Neural cell (in vitro differentiated cells): ENCODE data around the gene NR5A2. TPM values are rescaled to one million over a fixed set of nuclear protein-coding genes. Genes with fewer than 3 reads are reported as not detected.

Experiments used
- H2AFZ ChIP-seq: fragments of 200-600, 300-800 bp; sonication (generic), shearing (Covaris generic); 2 replicates; pipeline ENCODE4 v1.6.0; 2014; ENCODE audit warnings: low read depth, mild to moderate bottlenecking, antibody characterized with exemption, low read length, moderate library complexity
- H3F3A ChIP-seq: fragments of 200-600 bp; shearing (Covaris generic); 2 replicates; pipeline ENCODE4 v1.6.1; 2016; ENCODE audit warnings: mild to moderate bottlenecking, moderate library complexity, mixed read lengths, antibody characterized with exemption, low read length; ENCODE audit not compliant: insufficient read depth, poor library complexity, severe bottlenecking
- H3K27ac ChIP-seq: fragments of 200-600, 300-800 bp; sonication (generic), shearing (Covaris generic); 2 replicates; pipeline ENCODE4 v1.5.1; 2014; ENCODE audit warnings: mild to moderate bottlenecking, low read length, moderate library complexity
- H3K27me3 ChIP-seq: fragments of 300-800, 200-600 bp; sonication (generic), shearing (Covaris generic); 2 replicates; pipeline ENCODE4 v1.6.0; 2014; ENCODE audit warnings: mild to moderate bottlenecking, low read depth, low read length, moderate library complexity; ENCODE audit not compliant: insufficient read depth
- H3K36me3 ChIP-seq: fragments of 300-800, 200-600 bp; sonication (generic), shearing (Covaris generic); 2 replicates; pipeline ENCODE4 v1.5.1; 2014; ENCODE audit warnings: mild to moderate bottlenecking, antibody characterized with exemption, low read length, moderate library complexity; ENCODE audit not compliant: insufficient read depth
- H3K4me2 ChIP-seq: fragments of 300-800, 200-600 bp; sonication (generic), shearing (Covaris generic); 2 replicates; pipeline ENCODE4 v1.6.0; 2014; ENCODE audit warnings: mild to moderate bottlenecking, low read length
- H3K4me3 ChIP-seq: fragments of 300-800, 200-600 bp; sonication (generic), shearing (Covaris generic); 2 replicates; pipeline ENCODE4 v1.5.1; 2014; ENCODE audit warnings: mild to moderate bottlenecking, low read length, moderate library complexity
- H3K79me2 ChIP-seq: fragments of 200-600 bp; shearing (Covaris generic); replicated peaks from 2 replicates; pipeline ENCODE4 v1.6.0; 2014; ENCODE audit warnings: mild to moderate bottlenecking, low read length, moderate library complexity; ENCODE audit not compliant: insufficient read depth
- H3K9ac ChIP-seq: fragments of 300-800, 200-600 bp; sonication (generic), shearing (Covaris generic); 2 replicates; pipeline ENCODE4 v1.6.1; 2016; ENCODE audit warnings: mild to moderate bottlenecking, low read length, mixed read lengths
- H3K9me2 ChIP-seq: fragments of 200-600 bp; shearing (Covaris generic); 2 replicates; pipeline ENCODE4 v1.6.1; 2016; ENCODE audit warnings: mild to moderate bottlenecking, low read length, mixed read lengths; ENCODE audit not compliant: insufficient read depth
- H3K9me3 ChIP-seq: fragments of 200-600, 300-800 bp; sonication (generic), shearing (Covaris generic); 2 replicates; pipeline ENCODE4 v1.6.1; 2016; ENCODE audit warnings: mild to moderate bottlenecking, mixed run types, low read length, moderate library complexity, mixed read lengths
- H4K20me1 ChIP-seq: fragments of 200-600 bp; shearing (Covaris generic); 2 replicates; pipeline ENCODE4 v1.6.1; 2016; ENCODE audit warnings: mild to moderate bottlenecking, mixed run types; ENCODE audit not compliant: insufficient read depth
- CTCF ChIP-seq: fragments of 450-650 bp; IDR thresholded peaks from 2 replicates; pipeline ENCODE4 v1.5.1; 2014; ENCODE audit warnings: antibody characterized with exemption, mild to moderate bottlenecking, moderate library complexity; ENCODE audit not compliant: poor library complexity, severe bottlenecking
- EP300 ChIP-seq: fragments of 450-650 bp; conservative IDR thresholded peaks from 2 replicates; pipeline ENCODE4 v1.6.1; 2014; ENCODE audit warnings: antibody characterized with exemption, mild to moderate bottlenecking, moderate library complexity; ENCODE audit not compliant: poor library complexity, severe bottlenecking
- EZH2 ChIP-seq: fragments of 200-600, 300-800 bp; shearing (Covaris generic), sonication (generic); IDR thresholded peaks from 2 replicates; pipeline ENCODE4 v1.6.1; 2014; ENCODE audit warnings: antibody characterized with exemption, low read length, borderline replicate concordance, mild to moderate bottlenecking; ENCODE audit not compliant: insufficient read depth, poor library complexity, severe bottlenecking
- MXI1 ChIP-seq: fragments of 450-650 bp; conservative IDR thresholded peaks from 2 replicates; pipeline ENCODE4 v1.6.1; 2014; ENCODE audit warnings: antibody characterized with exemption, mild to moderate bottlenecking; ENCODE audit not compliant: poor library complexity, severe bottlenecking
- POLR2AphosphoS5 ChIP-seq: IDR thresholded peaks from 2 replicates; pipeline ENCODE4 v1.6.1; 2012
- RAD21 ChIP-seq: fragments of 450-650 bp; conservative IDR thresholded peaks from 2 replicates; pipeline ENCODE4 v1.6.1; 2014; ENCODE audit warnings: antibody characterized with exemption, mild to moderate bottlenecking, moderate library complexity
- REST ChIP-seq: IDR thresholded peaks from 2 replicates; pipeline ENCODE4 v1.6.1; 2012; ENCODE audit warnings: borderline replicate concordance
- SMC3 ChIP-seq: fragments of 450-650 bp; conservative IDR thresholded peaks from 2 replicates; pipeline ENCODE4 v1.6.1; 2014; ENCODE audit warnings: antibody characterized with exemption, mild to moderate bottlenecking, moderate library complexity; ENCODE audit not compliant: poor library complexity
- TAF1 ChIP-seq: IDR thresholded peaks from 2 replicates; pipeline ENCODE4 v1.6.1; 2012; ENCODE audit warnings: low read depth
- polyA plus RNA-seq: library from polyadenylated mRNA; depleted of rRNA; stranded (reverse); fragments of >200 nt; gene quantifications from 2 replicates; pipeline ENCODE4 v1.2.3, GENCODE V29; 2014

NR5A2 gene
- polyA plus RNA-seq, 1 donor from 2014 or later, result not detected

- H3K79me2 ChIP-seq, result no peaks in the 10 kb centered on the region
- no peaks in the 10 kb centered on the region for H3K9me3 ChIP-seq
- no peak overlapping the region for H3K27ac ChIP-seq
- no peak overlapping the region for H2AFZ ChIP-seq
- H3F3A ChIP-seq, result no peaks in the 10 kb centered on the region
- H3K4me2 ChIP-seq, result no peak overlapping the region
- no peak overlapping the region for H3K9ac ChIP-seq
- no peaks in the 10 kb centered on the region for H4K20me1 ChIP-seq
- TF ChIP-seq POLR2AphosphoS5, result no peak
- no peak for TF ChIP-seq RAD21
- TF ChIP-seq CTCF, result no peak
- TF ChIP-seq EP300, result no peak
- no peak for TF ChIP-seq REST
- TF ChIP-seq MXI1, result no peak
- TF ChIP-seq SMC3, result no peak
- TF ChIP-seq TAF1, result no peak
- no peak for TF ChIP-seq EZH2
- H3K36me3 ChIP-seq, result no peaks in the 10 kb centered on the region
- H3K4me3 ChIP-seq, result no peak overlapping the region
- no peaks in the 10 kb centered on the region for H3K27me3 ChIP-seq
- no peaks in the 10 kb centered on the region for H3K9me2 ChIP-seq
Observed at GRCh38 chr1:200206761-200207160, 179.3 kb downstream of the NR5A2 start.

GRCh38 chr1:200207711-200208126 is 180.2 kb downstream of the NR5A2 start:
- no peak for TF ChIP-seq SMC3
- TF ChIP-seq EZH2, result no peak
- TF ChIP-seq EP300, result no peak
- no peak for TF ChIP-seq TAF1
- no peak for TF ChIP-seq CTCF
- no peak for TF ChIP-seq REST
- no peak for TF ChIP-seq MXI1
- H3K36me3 ChIP-seq, result no peaks in the 10 kb centered on the region
- no peak overlapping the region for H2AFZ ChIP-seq
- H3K9ac ChIP-seq, result no peak overlapping the region
- H3K4me2 ChIP-seq, result no peak overlapping the region
- no peak overlapping the region for H3K4me3 ChIP-seq
- no peaks in the 10 kb centered on the region for H4K20me1 ChIP-seq
- H3F3A ChIP-seq, result no peaks in the 10 kb centered on the region
- H3K9me2 ChIP-seq, result no peaks in the 10 kb centered on the region
- H3K27ac ChIP-seq, result no peak overlapping the region
- no peaks in the 10 kb centered on the region for H3K27me3 ChIP-seq
- no peaks in the 10 kb centered on the region for H3K9me3 ChIP-seq
- H3K79me2 ChIP-seq, result no peaks in the 10 kb centered on the region
